Muscle of leg (tissue), 11 donors: ENCODE data around the gene DRGX. TPM values are rescaled to one million over a fixed set of nuclear protein-coding genes. Genes with fewer than 3 reads are reported as not detected.

ENCODE experiments used
- DNase-seq: peaks from one replicate; pipeline ENCODE4 v3.0.0; 2013
- H3K27ac ChIP-seq: one replicate; pipeline ENCODE4 v1.5.1; 2013; ENCODE audit warnings: mild to moderate bottlenecking, low read length, control low read depth
- H3K27me3 ChIP-seq: one replicate; pipeline ENCODE4 v1.6.1; 2013; ENCODE audit warnings: low read length; ENCODE audit not compliant: control insufficient read depth, insufficient read depth
- H3K36me3 ChIP-seq: one replicate; pipeline ENCODE4 v1.6.1; 2013; ENCODE audit warnings: low read length; ENCODE audit not compliant: control insufficient read depth, insufficient read depth
- H3K4me1 ChIP-seq: one replicate; pipeline ENCODE4 v1.6.1; 2013; ENCODE audit warnings: low read length; ENCODE audit not compliant: control insufficient read depth, insufficient read depth
- H3K4me3 ChIP-seq: one replicate; pipeline ENCODE4 v1.5.1; 2013; ENCODE audit warnings: low read length, control low read depth
- H3K9me3 ChIP-seq: replicated peaks from 2 replicates; pipeline ENCODE4 v1.6.1; 2013; ENCODE audit warnings: low read depth, low read length; ENCODE audit not compliant: control insufficient read depth
- WGBS: methylation state at CpG from one replicate; pipeline ENCODE4 v1.1.5; 2013; ENCODE audit warnings: missing lambda C conversion rate; ENCODE audit not compliant: insufficient coverage; 5-methylcytosine and 5-hydroxymethylcytosine counted together
- polyA plus RNA-seq, 8 donors: library from polyadenylated mRNA; unstranded; fragments of 120-200 nt; gene quantifications; one replicate each; pipeline versions ENCODE4 v1.2.1 to v1.2.3, GENCODE V29; 2013; ENCODE audit warnings: inconsistent platforms in 1 of 8, low replicate concordance in 1 of 8; ENCODE audit not compliant: insufficient read length in 8 of 8, insufficient read depth in 1 of 8
- total RNA-seq: library from RNA; stranded (reverse); fragments of 120-200 nt; gene quantifications from one replicate; pipeline ENCODE4 v1.2.4, GENCODE V29; 2013

Gene DRGX
- total and polyA plus RNA-seq, 9 donors = not detected

GRCh38 chr10:49322371-49323170 is 73.3 kb downstream of the DRGX start:
- Histone ChIP-seq H3K4me3 (no peak overlapping the region), H3K9me3 (no peaks in the 10 kb centered on the region), H3K27ac (no peak overlapping the region), H3K27me3 (no peaks in the 10 kb centered on the region), H3K36me3 (peaks cover 12% of the 10 kb centered on the region), H3K4me1 (peaks cover 5% of the 10 kb centered on the region)
- DNase-seq = no peak
- 77% methylated on average over 23 of the region's 26 CpGs for WGBS

DNA sequence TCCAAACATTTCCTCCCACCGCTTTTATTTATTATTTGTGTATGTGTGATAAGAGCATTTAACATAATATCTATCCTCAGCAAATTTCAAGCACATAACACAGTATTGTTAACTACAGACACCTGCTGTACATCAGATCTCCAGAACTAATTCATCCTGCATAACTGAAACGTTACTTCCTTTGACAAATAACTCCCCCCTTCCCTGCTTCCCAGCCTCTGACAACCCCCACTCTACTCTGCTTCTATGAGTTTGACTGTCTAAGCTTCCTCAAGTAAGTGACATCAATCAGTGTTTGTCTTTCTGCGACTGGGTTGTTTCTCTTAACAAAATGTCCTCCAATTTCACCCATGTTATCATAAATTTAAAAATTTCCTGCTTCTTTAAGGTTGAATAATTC is 74.9 kb downstream of the DRGX start:
- 8% methylated on average over 1 of the region's 3 CpGs for WGBS
- H3K4me3 ChIP-seq = no peak overlapping the region
- no peak overlapping the region for H3K27ac ChIP-seq
- no peaks in the 10 kb centered on the region for H3K27me3 ChIP-seq
- no peaks in the 10 kb centered on the region for H3K9me3 ChIP-seq
- H3K36me3 ChIP-seq = peaks cover 12% of the 10 kb centered on the region
- peaks cover 5% of the 10 kb centered on the region for H3K4me1 ChIP-seq
- no peak for DNase-seq

DNA sequence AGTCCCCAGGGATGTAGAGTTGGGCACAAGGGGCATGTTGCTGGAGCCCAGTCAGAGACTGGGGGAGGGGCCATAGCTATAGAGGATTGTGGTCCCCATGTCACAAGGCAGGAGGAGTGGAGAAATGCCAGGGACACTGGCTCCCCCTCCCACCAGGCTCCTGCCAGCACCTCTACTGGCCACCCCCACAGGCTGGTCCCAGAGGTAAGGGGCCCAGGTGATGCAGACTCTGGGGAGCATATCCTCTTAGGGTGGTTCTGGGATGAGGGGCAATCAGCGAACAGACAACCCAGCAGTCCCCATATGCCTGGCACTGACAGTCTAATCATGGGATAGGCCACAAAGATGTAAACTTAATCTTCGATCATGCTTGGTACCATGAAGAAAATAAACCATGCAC is 75.7 kb downstream of the DRGX start:
- DNase-seq = no peak
- Histone ChIP-seq H3K9me3 (no peaks in the 10 kb centered on the region), H3K4me1 (peaks cover 5% of the 10 kb centered on the region), H3K36me3 (peaks cover 12% of the 10 kb centered on the region), H3K27ac (no peak overlapping the region), H3K27me3 (no peaks in the 10 kb centered on the region), H3K4me3 (no peak overlapping the region)
- 100% methylated on average over 2 of the region's 2 CpGs for WGBS

DNA sequence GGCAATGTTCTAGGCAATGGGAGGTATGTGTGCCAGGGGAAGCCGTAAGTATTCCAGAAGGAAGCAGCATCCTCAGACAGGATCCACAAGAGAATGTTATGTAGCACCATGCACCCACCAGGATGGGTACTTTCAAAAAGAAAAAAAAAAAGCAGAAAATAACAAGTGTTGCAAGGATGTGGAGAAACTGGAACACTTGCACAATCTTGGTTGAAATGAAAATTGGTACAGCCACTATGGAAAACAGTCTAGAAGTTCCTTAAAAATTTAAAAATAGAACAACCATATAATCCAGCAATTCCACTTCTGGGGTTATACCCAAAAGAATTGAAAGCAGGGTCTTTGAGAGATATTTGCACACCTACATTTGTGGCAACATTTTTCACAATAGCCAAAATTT is 76.7 kb downstream of the DRGX start:
- no peaks in the 10 kb centered on the region for H3K9me3 ChIP-seq
- H3K4me3 ChIP-seq = no peak overlapping the region
- H3K4me1 ChIP-seq = peaks cover 5% of the 10 kb centered on the region
- H3K27ac ChIP-seq = no peak overlapping the region
- H3K27me3 ChIP-seq = no peaks in the 10 kb centered on the region
- no CpG with 5 or more reads among the region's 1 CpG for WGBS
- H3K36me3 ChIP-seq = peaks cover 6% of the 10 kb centered on the region
- no peak for DNase-seq

GRCh38 chr10:49318755-49319154 is 77.1 kb downstream of the DRGX start:
- DNase-seq = no peak
- no peak overlapping the region for H3K4me3 ChIP-seq
- H3K27me3 ChIP-seq = no peaks in the 10 kb centered on the region
- H3K27ac ChIP-seq = no peak overlapping the region
- H3K9me3 ChIP-seq = no peaks in the 10 kb centered on the region
- peaks cover 5% of the 10 kb centered on the region for H3K4me1 ChIP-seq
- H3K36me3 ChIP-seq = peaks cover 6% of the 10 kb centered on the region

GRCh38 chr10:49318028-49318427 is 77.9 kb downstream of the DRGX start:
- Histone ChIP-seq H3K4me1 (peaks cover under 1% of the 10 kb centered on the region), H3K36me3 (peaks cover 6% of the 10 kb centered on the region), H3K27ac (no peak overlapping the region), H3K27me3 (no peaks in the 10 kb centered on the region), H3K9me3 (no peaks in the 10 kb centered on the region), H3K4me3 (no peak overlapping the region)
- DNase-seq = no peak
- 74% methylated on average over 5 of the region's 6 CpGs for WGBS

DNA sequence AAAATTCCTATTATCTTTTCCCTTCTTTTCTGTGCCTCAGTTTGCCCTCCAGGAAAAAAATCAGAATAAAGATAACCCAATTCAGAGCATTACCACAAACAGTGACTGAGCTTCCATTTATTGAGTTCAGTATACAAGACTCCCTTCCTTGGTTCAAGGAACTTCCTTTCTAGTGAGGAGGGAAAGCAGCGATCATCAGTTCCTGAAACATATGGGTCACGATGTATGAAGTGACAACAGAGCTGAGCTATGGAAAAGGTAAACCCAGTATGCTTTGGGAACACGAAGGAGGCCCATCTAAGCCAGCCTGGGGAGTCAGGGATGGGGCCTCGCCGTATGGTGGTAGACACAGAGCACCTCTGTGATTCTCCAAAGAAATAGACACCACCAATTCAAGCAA is 81.1 kb downstream of the DRGX start:
- peaks cover 5% of the 10 kb centered on the region for H3K4me1 ChIP-seq
- no peak for DNase-seq
- H3K9me3 ChIP-seq = no peaks in the 10 kb centered on the region
- no peaks in the 10 kb centered on the region for H3K27me3 ChIP-seq
- H3K36me3 ChIP-seq = no peaks in the 10 kb centered on the region
- 71% methylated on average over 2 of the region's 5 CpGs for WGBS
- no peak overlapping the region for H3K27ac ChIP-seq
- no peak overlapping the region for H3K4me3 ChIP-seq

Other genes starting within 250 kb of the DRGX start
- 9.5 TPM for gene TMEM273, start 207.7 kb downstream of the DRGX start, total RNA-seq
- 1 to 10 TPM; 3.9 to 6.6 (median 5.4) TPM for gene TMEM273, start 207.7 kb downstream of the DRGX start, polyA plus RNA-seq
- gene C10orf71, start 96.9 kb downstream of the DRGX start, total RNA-seq = 10.8 TPM
- gene C10orf71, start 96.9 kb downstream of the DRGX start, polyA plus RNA-seq = 10 to 100 TPM; 16.5 to 26.6 (median 21.6) TPM
- 9.4 TPM for gene ERCC6, start 143.0 kb upstream of the DRGX start, total RNA-seq
- 10 to 100 TPM in 1 of 8 donors, 1 to 10 TPM in 7; 7.5 to 10.6 (median 9.2) TPM for gene ERCC6, start 143.0 kb upstream of the DRGX start, polyA plus RNA-seq
- gene SLC18A3, start 214.2 kb upstream of the DRGX start, total RNA-seq = not detected
- gene SLC18A3, start 214.2 kb upstream of the DRGX start, polyA plus RNA-seq = under 1 TPM in 1 of 8 donors, not detected in 7; 0.16 TPM
- gene CHAT, start 217.9 kb upstream of the DRGX start, total RNA-seq = not detected
- gene CHAT, start 217.9 kb upstream of the DRGX start, polyA plus RNA-seq = under 1 TPM in 1 of 8 donors, not detected in 7; 0.32 TPM